ENCODE results near the gene EMP2.

The EMP2 gene

DNA sequence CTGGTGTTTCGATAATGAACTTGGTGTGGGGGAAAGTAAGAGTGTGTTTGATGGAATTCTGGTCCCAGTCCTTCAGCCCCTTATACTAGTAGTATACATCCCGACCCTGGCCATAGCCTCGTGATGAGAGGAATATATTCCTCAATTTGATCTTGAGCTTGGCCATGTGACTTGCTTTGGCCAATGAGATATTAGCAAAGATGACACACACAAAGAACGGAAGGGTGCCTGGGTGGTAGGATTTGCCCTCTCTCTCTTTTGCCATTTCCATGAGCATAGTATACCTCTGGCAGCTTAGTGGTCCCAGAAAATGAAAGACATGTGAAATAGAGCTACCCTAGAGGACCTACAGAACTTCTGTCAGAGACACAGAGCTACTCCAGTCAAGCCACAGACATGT is 2.9 kb upstream of the EMP2 start:
- DNase-seq (ENCODE audit: insufficient read length, low spot score) (no peak), FAIRE-seq (no peak)
- no peak for TF ChIP-seq SPI1 (IDR thresholded peaks at IDR 0.05; ENCODE audit: low read depth, low read length)
- TF ChIP-seq PAX5 (IDR thresholded peaks at IDR 0.05; ENCODE audit: insufficient read depth, low read length, severe bottlenecking), result no peak
- TF ChIP-seq TAF1 (IDR thresholded peaks at IDR 0.05; ENCODE audit: low read depth, low read length), result no peak
- TF ChIP-seq POU2F2 (IDR thresholded peaks at IDR 0.05; ENCODE audit: low read depth, low read length), result no peak
- TF ChIP-seq POLR2A (IDR thresholded peaks at IDR 0.05; ENCODE audit: low read depth, low read length), result no peak
- no peak for TF ChIP-seq POLR2AphosphoS5 (IDR thresholded peaks at IDR 0.05; ENCODE audit: low read depth, low read length)

DNA sequence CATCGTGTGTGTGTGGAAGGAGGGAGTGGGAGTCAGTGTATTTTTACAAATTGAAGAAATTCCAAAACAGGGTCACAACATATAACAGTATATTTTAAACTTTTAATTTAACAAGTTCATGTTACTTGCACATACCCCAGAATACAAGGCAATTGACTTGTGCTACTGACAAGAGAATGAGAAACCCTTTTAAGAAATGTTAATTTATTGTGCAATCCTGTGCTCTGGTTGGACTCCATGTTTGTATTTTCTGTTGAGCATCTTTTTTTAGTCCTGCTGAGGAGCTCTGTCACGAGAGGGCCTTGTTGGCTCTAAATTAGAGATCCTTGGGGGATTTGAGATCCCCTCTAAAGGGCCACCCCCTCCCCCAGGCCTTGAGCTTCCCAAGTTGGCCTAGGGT is 1.1 kb upstream of the EMP2 start:
- FAIRE-seq (no peak), DNase-seq (ENCODE audit: insufficient read length, low spot score) (no peak)
- no peak for TF ChIP-seq PAX5 (IDR thresholded peaks at IDR 0.05; ENCODE audit: insufficient read depth, low read length, severe bottlenecking)
- TF ChIP-seq POLR2A (IDR thresholded peaks at IDR 0.05; ENCODE audit: low read depth, low read length), result no peak
- no peak for TF ChIP-seq POLR2AphosphoS5 (IDR thresholded peaks at IDR 0.05; ENCODE audit: low read depth, low read length)
- no peak for TF ChIP-seq SPI1 (IDR thresholded peaks at IDR 0.05; ENCODE audit: low read depth, low read length)
- TF ChIP-seq POU2F2 (IDR thresholded peaks at IDR 0.05; ENCODE audit: low read depth, low read length), result no peak
- TF ChIP-seq TAF1 (IDR thresholded peaks at IDR 0.05; ENCODE audit: low read depth, low read length), result no peak

DNA sequence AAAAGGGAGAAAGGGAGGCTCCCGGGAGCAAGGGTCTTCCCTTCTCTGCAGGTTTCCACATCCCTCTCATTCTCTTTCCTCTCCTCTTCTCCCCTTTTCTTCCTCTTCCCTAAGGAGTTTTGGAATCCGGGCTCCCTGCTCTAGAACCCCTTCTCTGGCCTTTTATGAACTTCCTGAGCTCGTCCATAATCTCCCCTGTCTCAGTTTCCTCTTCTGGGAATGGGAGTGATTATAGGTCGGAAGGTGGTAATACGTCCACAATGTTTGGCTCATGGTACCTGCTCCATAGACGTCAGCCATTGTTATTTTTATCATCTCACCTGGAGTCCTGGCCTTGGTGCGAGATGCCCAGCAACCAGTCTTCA is 467 bp upstream of the EMP2 start:
- DNase-seq (ENCODE audit: insufficient read length, low spot score) (no peak), FAIRE-seq (no peak)
- TF ChIP-seq TAF1 (IDR thresholded peaks at IDR 0.05; ENCODE audit: low read depth, low read length) (no peak), POLR2A (IDR thresholded peaks at IDR 0.05; ENCODE audit: low read depth, low read length) (no peak)

DNA sequence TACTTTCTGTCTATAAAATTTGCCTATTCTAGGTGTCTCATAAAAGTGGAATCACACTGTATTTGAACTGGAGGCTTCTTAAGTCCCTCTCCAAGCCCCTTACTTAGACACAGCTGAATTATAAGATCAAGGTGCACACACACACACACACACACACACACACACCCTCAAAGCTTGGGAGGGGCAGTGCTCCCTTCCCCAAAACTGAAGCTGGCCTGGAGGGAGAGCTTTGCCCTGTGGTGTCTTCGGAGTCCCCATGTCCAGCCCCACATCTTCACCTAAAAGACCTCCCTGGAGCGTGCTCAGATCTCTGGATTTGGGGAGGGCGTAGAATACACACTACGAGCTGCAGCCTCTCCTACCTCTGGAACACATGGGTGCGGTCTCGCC is 828 bp downstream of the EMP2 start:
- TF ChIP-seq POLR2AphosphoS5 (IDR thresholded peaks at IDR 0.05; ENCODE audit: low read depth, low read length) (no peak), PAX5 (IDR thresholded peaks at IDR 0.05; ENCODE audit: insufficient read depth, low read length, severe bottlenecking) (no peak), POLR2A (IDR thresholded peaks at IDR 0.05; ENCODE audit: low read depth, low read length) (no peak), SPI1 (IDR thresholded peaks at IDR 0.05; ENCODE audit: low read depth, low read length) (no peak), TAF1 (IDR thresholded peaks at IDR 0.05; ENCODE audit: low read depth, low read length) (no peak), POU2F2 (IDR thresholded peaks at IDR 0.05; ENCODE audit: low read depth, low read length) (no peak)
- DNase-seq (ENCODE audit: insufficient read length, low spot score), result no peak

DNA sequence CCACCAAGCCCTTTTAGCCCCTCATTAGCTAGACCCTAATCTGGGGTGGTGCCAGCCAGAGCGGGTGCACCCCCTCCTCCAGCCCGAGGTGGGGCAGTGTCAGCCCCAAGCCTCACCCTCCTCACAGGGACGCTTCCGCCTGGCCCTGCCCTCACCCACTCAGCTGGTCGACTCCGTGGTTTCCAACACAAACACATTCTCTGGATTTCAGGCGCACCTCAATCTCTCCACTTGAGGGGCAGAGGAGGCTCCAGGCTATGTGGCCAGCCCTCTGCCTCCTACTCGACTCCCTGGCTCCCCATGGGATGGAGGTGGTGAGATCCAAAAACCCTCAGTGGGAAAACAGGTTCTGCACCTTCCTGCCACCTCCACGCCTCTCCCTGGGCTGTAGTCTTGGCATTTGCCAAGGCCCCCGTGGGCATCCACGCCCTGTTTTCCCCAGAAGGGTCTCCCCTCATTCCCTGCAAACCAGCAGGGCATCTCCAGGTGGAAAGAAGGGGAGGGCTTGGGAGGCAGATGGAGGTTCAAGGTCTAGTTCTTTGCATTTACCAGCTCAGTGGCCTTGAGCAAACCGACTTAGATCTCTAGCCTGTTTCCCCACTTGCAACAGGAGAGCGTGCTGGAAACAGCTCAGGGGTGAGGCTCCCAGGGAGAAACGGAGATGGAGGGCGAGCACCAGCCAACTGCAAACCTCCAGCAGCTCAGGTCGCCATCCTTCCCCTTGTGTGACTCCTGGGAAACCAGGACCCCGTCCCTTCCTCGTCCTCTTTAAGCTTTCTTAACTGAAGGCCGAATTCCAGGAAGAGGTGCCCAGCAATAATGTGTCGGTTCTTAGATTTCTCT is 1.7 kb downstream of the EMP2 start:
- no peak for FAIRE-seq
- DNase-seq (ENCODE audit: insufficient read length, low spot score), result no peak
- TF ChIP-seq SPI1 (IDR thresholded peaks at IDR 0.05; ENCODE audit: low read depth, low read length), result no peak
- no peak for TF ChIP-seq POLR2A (IDR thresholded peaks at IDR 0.05; ENCODE audit: low read depth, low read length)
- no peak for TF ChIP-seq TAF1 (IDR thresholded peaks at IDR 0.05; ENCODE audit: low read depth, low read length)
- TF ChIP-seq PAX5 (IDR thresholded peaks at IDR 0.05; ENCODE audit: insufficient read depth, low read length, severe bottlenecking), result no peak
- TF ChIP-seq POLR2AphosphoS5 (IDR thresholded peaks at IDR 0.05; ENCODE audit: low read depth, low read length), result no peak
- no peak for TF ChIP-seq POU2F2 (IDR thresholded peaks at IDR 0.05; ENCODE audit: low read depth, low read length)

More for the DNA sequence above, 828 bp downstream of the EMP2 start:
- FAIRE-seq, result no peak

DNA sequence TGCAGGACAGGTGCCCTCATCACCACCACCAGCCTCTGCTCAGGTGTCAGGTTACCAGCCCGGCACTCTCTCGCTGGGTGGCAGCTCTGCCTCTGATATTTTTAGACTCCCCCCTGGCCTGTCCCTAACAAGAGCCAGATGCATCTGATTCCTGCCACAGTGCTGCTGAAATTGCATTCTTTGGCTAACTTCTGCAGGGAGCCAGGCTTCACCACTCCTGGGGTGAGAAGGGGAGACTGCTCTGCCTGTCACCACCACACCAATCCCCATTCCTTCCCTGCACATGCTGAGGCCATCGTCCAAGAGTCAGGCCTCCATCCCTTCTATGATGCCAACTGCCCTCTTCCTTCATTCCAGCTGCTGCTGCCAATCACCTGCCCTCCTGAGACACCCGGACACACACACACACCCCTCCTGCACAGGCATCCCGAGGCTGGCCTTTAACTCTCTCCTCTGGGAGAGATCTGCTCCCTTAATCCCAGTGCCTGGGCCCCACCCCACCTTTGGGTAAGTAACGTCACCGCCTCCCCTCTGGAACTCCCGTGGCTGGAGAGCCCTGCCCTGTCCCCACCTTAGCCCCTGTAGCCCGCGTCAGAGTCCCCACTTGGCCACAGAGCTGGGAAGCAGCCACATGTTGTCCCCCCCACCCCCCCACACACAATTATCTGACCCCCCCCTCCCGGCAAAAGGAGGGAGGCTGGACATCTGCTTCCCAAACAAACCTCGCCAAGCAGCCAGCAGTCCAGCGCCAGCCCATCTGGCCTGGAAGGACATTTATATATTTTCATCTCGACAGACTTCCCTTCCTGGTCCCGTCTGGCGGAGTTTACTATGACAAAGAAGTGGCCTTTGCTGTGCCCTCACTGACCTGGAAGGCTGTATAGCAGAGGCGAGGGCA is 2.8 kb downstream of the EMP2 start:
- FAIRE-seq (no peak), DNase-seq (ENCODE audit: insufficient read length, low spot score) (no peak)
- TF ChIP-seq POLR2A (IDR thresholded peaks at IDR 0.05; ENCODE audit: low read depth, low read length), result no peak
- TF ChIP-seq TAF1 (IDR thresholded peaks at IDR 0.05; ENCODE audit: low read depth, low read length), result no peak
- TF ChIP-seq PAX5 (IDR thresholded peaks at IDR 0.05; ENCODE audit: insufficient read depth, low read length, severe bottlenecking), result no peak

DNA sequence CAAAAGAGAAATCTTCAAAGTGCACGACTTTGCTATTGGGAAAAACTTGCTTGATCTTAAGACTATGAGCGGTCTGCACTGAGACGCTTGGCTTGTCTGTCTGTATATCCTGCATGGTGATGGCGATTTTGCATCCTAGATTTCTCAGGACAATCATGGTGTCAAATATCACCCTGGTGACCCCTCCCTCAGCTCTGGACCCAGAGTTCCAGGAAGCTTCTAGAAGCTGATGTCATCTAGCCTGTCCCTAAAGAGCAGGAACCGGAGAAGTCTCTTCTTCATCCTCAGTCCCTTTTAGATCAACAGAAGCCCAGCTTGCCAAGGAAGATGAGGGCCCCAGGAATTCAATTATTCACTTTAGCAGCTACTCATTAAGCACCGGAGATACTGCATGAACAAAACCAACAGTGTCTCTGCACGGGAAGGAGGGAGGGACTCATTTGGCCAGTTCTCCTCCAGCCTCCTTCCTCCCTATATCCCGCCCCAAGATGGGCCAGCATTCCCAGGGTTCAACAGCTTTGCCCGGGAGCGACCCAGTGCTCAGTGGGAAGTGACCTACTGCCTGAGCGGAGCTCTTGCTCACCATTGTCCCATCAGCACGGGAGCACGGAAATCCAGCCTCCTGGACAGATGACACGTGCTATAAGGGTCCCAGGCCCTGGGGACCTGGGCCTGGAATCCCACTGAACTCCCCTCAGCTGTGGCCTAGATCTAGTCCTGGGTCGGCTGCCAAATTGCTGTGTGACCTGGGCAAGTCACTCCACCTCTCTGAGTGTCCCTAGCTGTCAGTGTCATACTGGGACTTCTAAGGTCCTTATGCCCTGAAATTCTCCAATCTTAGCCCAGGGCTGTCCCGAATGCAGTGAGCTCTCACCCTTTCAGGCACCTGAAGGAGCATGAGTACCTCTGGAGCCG is 3.8 kb downstream of the EMP2 start:
- DNase-seq (ENCODE audit: insufficient read length, low spot score), result no peak
- TF ChIP-seq TAF1 (IDR thresholded peaks at IDR 0.05; ENCODE audit: low read depth, low read length) (no peak), POLR2AphosphoS5 (IDR thresholded peaks at IDR 0.05; ENCODE audit: low read depth, low read length) (no peak), SPI1 (IDR thresholded peaks at IDR 0.05; ENCODE audit: low read depth, low read length) (no peak), POU2F2 (IDR thresholded peaks at IDR 0.05; ENCODE audit: low read depth, low read length) (no peak), POLR2A (IDR thresholded peaks at IDR 0.05; ENCODE audit: low read depth, low read length) (no peak), PAX5 (IDR thresholded peaks at IDR 0.05; ENCODE audit: insufficient read depth, low read length, severe bottlenecking) (no peak)
- FAIRE-seq, result no peak

DNA sequence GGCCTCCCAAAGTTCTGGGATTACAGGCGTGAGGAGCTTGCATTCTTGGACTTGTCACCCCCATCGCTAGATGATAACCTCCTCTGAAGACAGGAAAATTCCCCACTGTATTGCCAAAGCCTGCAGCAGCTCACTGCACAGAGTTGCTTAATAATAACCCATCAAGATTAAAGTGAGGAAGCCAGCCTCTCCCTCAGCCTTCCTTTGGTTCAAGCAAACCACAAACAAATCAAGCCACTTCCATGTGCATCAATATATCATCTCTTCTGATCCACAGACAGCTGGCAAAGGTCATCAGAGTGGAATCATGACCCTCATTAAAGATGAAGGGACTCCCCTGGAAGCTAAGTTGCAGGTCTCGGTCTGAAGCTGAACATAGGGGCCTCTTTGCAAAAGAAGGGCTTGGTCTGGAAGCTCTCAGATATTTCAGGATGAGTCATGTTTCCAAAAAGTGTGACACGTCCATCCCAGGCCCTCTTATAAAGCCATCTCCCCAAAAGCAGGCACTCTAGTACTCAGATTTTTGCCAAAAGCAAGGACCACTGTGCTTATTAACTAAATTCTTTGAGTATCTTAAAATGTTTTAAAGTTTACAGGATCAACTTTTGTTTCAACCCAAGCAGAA is 4.8 kb downstream of the EMP2 start:
- no peak for TF ChIP-seq PAX5 (IDR thresholded peaks at IDR 0.05; ENCODE audit: insufficient read depth, low read length, severe bottlenecking)
- TF ChIP-seq POLR2A (IDR thresholded peaks at IDR 0.05; ENCODE audit: low read depth, low read length), result no peak
- TF ChIP-seq POLR2AphosphoS5 (IDR thresholded peaks at IDR 0.05; ENCODE audit: low read depth, low read length), result no peak
- no peak for TF ChIP-seq SPI1 (IDR thresholded peaks at IDR 0.05; ENCODE audit: low read depth, low read length)
- TF ChIP-seq POU2F2 (IDR thresholded peaks at IDR 0.05; ENCODE audit: low read depth, low read length), result no peak
- TF ChIP-seq TAF1 (IDR thresholded peaks at IDR 0.05; ENCODE audit: low read depth, low read length), result no peak
- FAIRE-seq (no peak), DNase-seq (ENCODE audit: insufficient read length, low spot score) (no peak)
